GM12878 (cell line): ENCODE data around the gene THSD4. TPM values are rescaled to one million over a fixed set of nuclear protein-coding genes. Genes with fewer than 3 reads are reported as not detected.

ENCODE experiments used
- ATAC-seq: fragments of 200-7000 bp; cut with Tn5 transposase; 3 replicates; pipeline ENCODE4 v1.9.1; 2020; ENCODE audit warnings: mild to moderate bottlenecking, moderate library complexity
- BruUV-seq: library from RNA; stranded (reverse); fragments of 400-500 nt; replicated peaks from 2 replicates; lab custom pipeline; 2021; lab: Mats Ljungman, UMichigan
- CTCF ChIA-PET: fragments of 300-600 bp; sonication (Branson Sonifier 250); formaldehyde crosslinking; extraction: SDS; loops from one replicate; lab custom pipeline; 2021; ENCODE audit warnings: inconsistent platforms; lab: Yijun Ruan, JAX
- POLR2A ChIA-PET: fragments of 350-600 bp; formaldehyde crosslinking; extraction: SDS; loops from one replicate; lab custom pipeline; 2021; ENCODE audit warnings: inconsistent platforms; lab: Charles Lee
- RAD21 ChIA-PET: fragments of 300-600 bp; sonication (Branson Sonifier 250); formaldehyde crosslinking; loops from one replicate; lab custom pipeline; 2023; ENCODE audit warnings: antibody characterized with exemption; ENCODE audit not compliant: unreplicated experiment; lab: Charles Lee
- SMC1A ChIA-PET: fragments of 300-600 bp; sonication (Branson Sonifier 250); formaldehyde crosslinking; loops from one replicate; lab custom pipeline; 2023; ENCODE audit not compliant: unreplicated experiment, uncharacterized antibody; lab: Charles Lee
- DNase-seq: peaks from one replicate; pipeline ENCODE4 v3.0.0-alpha.2; 2011; ENCODE audit warnings: low read depth, low spot score
- FAIRE-seq: peaks from 3 replicates; lab custom pipeline; 2011; peaks lifted over from hg19 to GRCh38; lab: Jason Lieb, UNC
- H2AFZ ChIP-seq: 2 replicates; pipeline ENCODE4 v1.6.0; 2011; ENCODE audit warnings: low read depth, low read length, control low read depth; ENCODE audit not compliant: control insufficient read depth
- H3K27ac ChIP-seq: 2 replicates; pipeline ENCODE4 v1.5.1; 2011; ENCODE audit warnings: control low read depth; ENCODE audit not compliant: control insufficient read depth, insufficient read depth
- H3K27me3 ChIP-seq, 2 experiments: replicated peaks in 1 of 2; 2 replicates each; pipeline versions ENCODE4 v1.6.0 to v1.6.1; 2011; ENCODE audit warnings: low read length in 1 of 2; ENCODE audit not compliant: control insufficient read depth in 2 of 2, insufficient read depth in 2 of 2
- H3K36me3 ChIP-seq, 2 experiments: 2 replicates each; pipeline ENCODE4 v1.5.1; 2011; ENCODE audit warnings: low read length in 1 of 2; ENCODE audit not compliant: control insufficient read depth in 2 of 2, insufficient read depth in 2 of 2
- H3K4me1 ChIP-seq: 2 replicates; pipeline ENCODE4 v1.6.1; 2011; ENCODE audit warnings: mild to moderate bottlenecking, low read length, moderate library complexity, mixed read lengths; ENCODE audit not compliant: control insufficient read depth, insufficient read depth
- H3K4me2 ChIP-seq: 2 replicates; pipeline ENCODE4 v1.6.0; 2011; ENCODE audit warnings: control low read depth; ENCODE audit not compliant: control insufficient read depth, insufficient read depth
- H3K4me3 ChIP-seq: fragments of 200-600 bp; sonication (generic); 2 replicates; pipeline ENCODE4 v1.5.1; 2016
- H3K79me2 ChIP-seq: 2 replicates; pipeline ENCODE4 v1.6.0; 2011; ENCODE audit warnings: low read length; ENCODE audit not compliant: control insufficient read depth, insufficient read depth
- H3K9ac ChIP-seq: 2 replicates; pipeline ENCODE4 v1.8.0; 2011; ENCODE audit warnings: low read length, control low read depth, mixed read lengths; ENCODE audit not compliant: control insufficient read depth, insufficient read depth
- H3K9me3 ChIP-seq: replicated peaks from 3 replicates; pipeline ENCODE4 v1.5.1; 2011; ENCODE audit warnings: mild to moderate bottlenecking, low read length; ENCODE audit not compliant: control insufficient read depth, insufficient read depth
- H4K20me1 ChIP-seq: 2 replicates; pipeline ENCODE4 v1.6.0; 2011; ENCODE audit not compliant: control insufficient read depth, insufficient read depth
- CREB1 ChIP-seq: IDR thresholded peaks from 2 replicates; pipeline ENCODE4 v1.6.1; 2012; ENCODE audit warnings: low read depth, mild to moderate bottlenecking, inconsistent platforms
- IKZF2 ChIP-seq, 2 experiments: fragments of 450-650 bp; IDR thresholded peaks; 2 replicates each; pipeline ENCODE4 v1.6.1; 2017; ENCODE audit warnings: mild to moderate bottlenecking in 2 of 2, moderate library complexity in 2 of 2
- MTA2 ChIP-seq: fragments of 450-650 bp; IDR thresholded peaks from 2 replicates; pipeline ENCODE4 v1.6.1; 2016; ENCODE audit warnings: low read depth, mild to moderate bottlenecking, moderate library complexity
- RB1 ChIP-seq: fragments of 450-650 bp; formaldehyde crosslinking; IDR thresholded peaks from 2 replicates; pipeline ENCODE4 v1.6.1; 2017; ENCODE audit warnings: mild to moderate bottlenecking, borderline replicate concordance
- ZSCAN29 ChIP-seq: fragments of 450-650 bp; IDR thresholded peaks from 2 replicates; pipeline ENCODE4 v1.6.1; 2017; ENCODE audit warnings: mild to moderate bottlenecking, moderate library complexity
- WGBS: methylation state at CpG from one replicate; pipeline ENCODE4 v1.1.6; 2016; ENCODE audit warnings: low lambda C conversion rate; ENCODE audit not compliant: insufficient replicate concordance, insufficient coverage; ENCODE audit errors: missing lambda C conversion rate; 5-methylcytosine and 5-hydroxymethylcytosine counted together
- in situ Hi-C: fragments of 300-500 bp; cut with MboI; formaldehyde crosslinking; loops from 9 replicates; pipeline ENCODE4 v1.14.3; 2018; ENCODE audit warnings: mixed read lengths
- intact Hi-C: fragments of 100-400 bp; cut with micrococcal nuclease; formaldehyde crosslinking; loops from one replicate; pipeline ENCODE4 v1.14.2; 2022; ENCODE audit not compliant: unreplicated experiment
- polyA plus RNA-seq, 11 experiments: library from polyadenylated mRNA; depleted of rRNA in 4 of 11; unstranded in 6 of 11; stranded (reverse) in 5 of 11; fragments of >200 nt; fragmentation: Nextera tagmentation in 4 of 11; fragmentation: Illumina TruSeq in 1 of 11; extraction: Ambion mirVana in 4 of 11; extraction: Trizol in 1 of 11; gene quantifications; 1 replicate in 1 of 11; 2 replicates in 10 of 11; pipeline versions ENCODE4 v1.2.1 to v1.2.3, GENCODE V29; 2011 to 2016; ENCODE audit warnings: inconsistent platforms in 2 of 11, missing spikeins in 2 of 11, low read depth in 1 of 11
- total RNA-seq, 4 experiments: library from RNA; depleted of rRNA in 3 of 4; stranded (reverse); fragments of >200 nt in 3 of 4; fragmentation: Illumina TruSeq in 1 of 4; extraction: Trizol in 1 of 4; gene quantifications; 2 replicates each; pipeline versions ENCODE4 v1.2.1 to v1.2.3, GENCODE V29; 2013 to 2021
- TF ChIP-seq, protein P1 (sequence below): IDR thresholded peaks from 2 replicates; pipeline ENCODE4 v1.6.1; 2011; ENCODE audit warnings: borderline replicate concordance, low read depth, mild to moderate bottlenecking, moderate library complexity, low read length; ENCODE audit not compliant: insufficient read depth, poor library complexity, severe bottlenecking

THSD4 gene
- total and polyA plus RNA-seq, 10 of the 15 experiments (the other 5 are each of a cell fraction or from before 2014, with no cell fraction given): 0.04 to 0.13 (median 0.05) TPM; not detected in 7

DNA sequence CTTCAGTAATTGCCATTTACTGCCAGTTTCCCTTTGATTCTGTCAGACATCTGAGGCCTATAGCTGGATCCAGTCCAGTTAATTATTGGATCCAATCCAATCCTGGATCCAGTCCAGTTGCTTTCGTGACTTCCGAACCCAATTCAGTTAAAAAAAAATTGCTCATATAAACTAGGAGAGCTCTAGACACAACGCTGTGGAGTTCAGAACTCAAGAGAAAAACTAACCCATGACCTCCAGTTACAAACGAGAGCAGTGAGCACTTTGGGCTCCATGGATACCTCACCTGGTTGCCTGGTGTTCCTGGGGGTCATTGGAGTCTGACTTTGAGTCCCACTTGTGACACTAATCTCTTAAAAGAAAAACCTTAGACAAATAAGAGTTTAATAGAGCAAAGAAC lies 269.8 kb downstream of the THSD4 start:
- H3K4me2 ChIP-seq: no peak overlapping the region
- ChIA-PET POLR2A (no interaction called here), CTCF (interaction anchor here (2.5 kb wide), 2 partner anchors 55 to 60 kb away, joined by 12 to 15 read pairs; no protein-coding TSS in a partner anchor), SMC1A (interaction anchor here (2.9 kb wide), 1 partner anchor 56 kb away, joined by 16 read pairs; no protein-coding TSS in a partner anchor), RAD21 (no interaction called here)
- no peaks in the 10 kb centered on the region for H4K20me1 ChIP-seq
- intact Hi-C loops: loop anchor here (5.0 kb wide), 1 partner anchor 57 kb away; no protein-coding TSS in a partner anchor
- no peaks in the 10 kb centered on the region for H3K36me3 ChIP-seq
- no peak for FAIRE-seq
- no peak overlapping the region for H2AFZ ChIP-seq
- ATAC-seq: no peak
- no peak for DNase-seq
- in situ Hi-C loops: no loop called here
- no peaks in the 10 kb centered on the region for H3K79me2 ChIP-seq
- no TSS peak for BruUV-seq
- H3K27ac ChIP-seq: no peak overlapping the region
- no peak overlapping the region for H3K9ac ChIP-seq
- H3K27me3 ChIP-seq: no peaks in the 10 kb centered on the region; a peak in 1 of 4 replicates
- TF ChIP-seq ZSCAN29 (no peak), RB1 (no peak)
- H3K9me3 ChIP-seq: no peaks in the 10 kb centered on the region; the same call in 2 of the 3 replicates
- H3K4me1 ChIP-seq: no peaks in the 10 kb centered on the region
- H3K4me3 ChIP-seq: no peak overlapping the region
- 21% methylated on average over 4 of the region's 4 CpGs for WGBS

DNA sequence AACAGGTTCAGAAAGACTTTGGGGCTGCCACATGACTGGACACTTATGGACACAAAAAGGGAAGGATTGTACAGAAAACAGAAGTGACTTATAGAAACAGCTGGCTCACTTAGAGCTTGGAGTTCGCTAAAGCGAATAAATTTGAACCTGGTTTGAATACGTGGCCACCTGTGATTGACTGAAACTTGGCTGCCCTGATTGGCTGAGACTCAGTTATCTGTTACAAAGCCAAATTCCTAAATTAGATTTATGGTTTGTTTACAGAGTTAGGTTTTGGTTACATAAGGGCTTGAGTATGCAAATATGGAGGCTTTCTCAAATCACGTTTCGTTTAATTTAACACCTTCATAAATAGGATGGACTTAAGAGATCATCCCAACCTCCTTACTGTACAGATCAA lies 270.2 kb downstream of the THSD4 start:
- ChIA-PET POLR2A (no interaction called here), CTCF (interaction anchor here (2.5 kb wide), 2 partner anchors 55 to 59 kb away, joined by 12 to 15 read pairs; no protein-coding TSS in a partner anchor), SMC1A (interaction anchor here (2.9 kb wide), 1 partner anchor 56 kb away, joined by 16 read pairs; no protein-coding TSS in a partner anchor)
- in situ Hi-C loops (no loop called here), intact Hi-C loops (loop anchor here (5.0 kb wide), 1 partner anchor 57 kb away; no protein-coding TSS in a partner anchor)
- DNase-seq (no peak), FAIRE-seq (no peak), ATAC-seq (no peak)
- no peaks in the 10 kb centered on the region; a peak in 1 of 4 replicates for H3K27me3 ChIP-seq
- BruUV-seq: no TSS peak
- no peaks in the 10 kb centered on the region for H3K4me1 ChIP-seq
- no peak overlapping the region for H3K27ac ChIP-seq
- H3K9me3 ChIP-seq: no peaks in the 10 kb centered on the region; the same call in 2 of the 3 replicates
- H3K79me2 ChIP-seq: no peaks in the 10 kb centered on the region
- H3K4me3 ChIP-seq: no peak overlapping the region
- no peaks in the 10 kb centered on the region for H4K20me1 ChIP-seq
- no peak overlapping the region for H3K9ac ChIP-seq
- no peaks in the 10 kb centered on the region for H3K36me3 ChIP-seq
- TF ChIP-seq MTA2 (no peak), IKZF2 (IDR thresholded peaks at IDR 0.05) (no peak), CREB1 (no peak)
- TF ChIP-seq, protein P1, sequence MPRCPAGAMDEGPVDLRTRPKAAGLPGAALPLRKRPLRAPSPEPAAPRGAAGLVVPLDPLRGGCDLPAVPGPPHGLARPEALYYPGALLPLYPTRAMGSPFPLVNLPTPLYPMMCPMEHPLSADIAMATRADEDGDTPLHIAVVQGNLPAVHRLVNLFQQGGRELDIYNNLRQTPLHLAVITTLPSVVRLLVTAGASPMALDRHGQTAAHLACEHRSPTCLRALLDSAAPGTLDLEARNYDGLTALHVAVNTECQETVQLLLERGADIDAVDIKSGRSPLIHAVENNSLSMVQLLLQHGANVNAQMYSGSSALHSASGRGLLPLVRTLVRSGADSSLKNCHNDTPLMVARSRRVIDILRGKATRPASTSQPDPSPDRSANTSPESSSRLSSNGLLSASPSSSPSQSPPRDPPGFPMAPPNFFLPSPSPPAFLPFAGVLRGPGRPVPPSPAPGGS: no peak
- TF ChIP-seq, all 136 proteins: peak for 0
- Histone ChIP-seq H3K4me2 (no peak overlapping the region), H2AFZ (no peak overlapping the region)
- RAD21 ChIA-PET: no interaction called here
- WGBS: 3% methylated on average over 4 of the region's 5 CpGs
